A673 (cell line): ENCODE data around the gene ZFPM1. TPM values are rescaled to one million over a fixed set of nuclear protein-coding genes. Genes with fewer than 3 reads are reported as not detected.

ENCODE experiments used
- BruUV-seq: library from RNA; stranded (reverse); fragments of 400-500 nt; replicated peaks from 2 replicates; lab custom pipeline; 2021; lab: Mats Ljungman, UMichigan
- CTCF ChIA-PET: fragments of 300-600 bp; sonication (Branson Sonifier 250); formaldehyde crosslinking; loops from one replicate; lab custom pipeline; 2022; ENCODE audit warnings: antibody characterized with exemption; lab: Charles Lee
- POLR2A ChIA-PET: fragments of 300-600 bp; sonication (Branson Sonifier 250); formaldehyde crosslinking; loops from one replicate; lab custom pipeline; 2022; ENCODE audit warnings: antibody characterized with exemption; ENCODE audit not compliant: low non-redundant PET; lab: Charles Lee
- DNase-seq: peaks from one replicate; pipeline ENCODE4 v3.0.0-alpha.2; 2015; ENCODE audit warnings: low spot score
- H3K27ac ChIP-seq: fragments of 200-600 bp; sonication (generic); 2 replicates; pipeline ENCODE4 v1.5.1; 2016; ENCODE audit warnings: mixed run types, low read depth, mild to moderate bottlenecking, mixed read lengths, antibody characterized with exemption, low read length; ENCODE audit not compliant: poor library complexity, severe bottlenecking
- H3K27me3 ChIP-seq: fragments of 200-600 bp; sonication (generic); replicated peaks from 2 replicates; pipeline ENCODE4 v1.6.1; 2017; ENCODE audit warnings: mixed run types, low read depth, mild to moderate bottlenecking, mixed read lengths, antibody characterized with exemption, low read length; ENCODE audit not compliant: insufficient read depth, poor library complexity
- H3K36me3 ChIP-seq: fragments of 200-600 bp; sonication (generic); 2 replicates; pipeline ENCODE4 v1.6.1; 2016; ENCODE audit warnings: mixed run types, mild to moderate bottlenecking, mixed read lengths, antibody characterized with exemption, low read length; ENCODE audit not compliant: insufficient read depth, poor library complexity, severe bottlenecking
- H3K4me1 ChIP-seq: fragments of 200-600 bp; sonication (generic); 2 replicates; pipeline ENCODE4 v1.6.1; 2017; ENCODE audit warnings: mixed run types, mild to moderate bottlenecking, mixed read lengths, antibody characterized with exemption, low read length; ENCODE audit not compliant: insufficient read depth, poor library complexity, severe bottlenecking
- H3K4me3 ChIP-seq: fragments of 200-600 bp; sonication (generic); 2 replicates; pipeline ENCODE4 v1.5.1; 2016; ENCODE audit warnings: low read depth, mixed run types, mild to moderate bottlenecking, mixed read lengths, low read length; ENCODE audit not compliant: poor library complexity, severe bottlenecking
- H3K9me3 ChIP-seq: fragments of 200-600 bp; sonication (generic); 2 replicates; pipeline ENCODE4 v1.6.1; 2016; ENCODE audit warnings: mixed run types, low read depth, mild to moderate bottlenecking, mixed read lengths, antibody characterized with exemption, low read length; ENCODE audit not compliant: poor library complexity, severe bottlenecking
- EZH2 ChIP-seq: fragments of 200-600 bp; sonication (generic); IDR thresholded peaks from 2 replicates; pipeline ENCODE4 v1.6.1; 2017; ENCODE audit warnings: borderline replicate concordance, low read depth, mild to moderate bottlenecking, mixed read lengths, antibody characterized with exemption, low read length; ENCODE audit not compliant: poor library complexity, severe bottlenecking
- intact Hi-C: fragments of 100-400 bp; cut with micrococcal nuclease; formaldehyde crosslinking; loops from one replicate; pipeline ENCODE4 v1.10.0; 2022; ENCODE audit not compliant: unreplicated experiment
- total RNA-seq: library from RNA; stranded (reverse); gene quantifications from 2 replicates; pipeline ENCODE4 v1.2.3, GENCODE V29; 2021
- TF ChIP-seq, protein P1 (sequence below): fragments of 300-800, 200-600 bp; sonication (generic); conservative IDR thresholded peaks from 2 replicates; pipeline ENCODE4 v1.5.1; 2017; ENCODE audit warnings: low read depth, mild to moderate bottlenecking, antibody characterized with exemption, low read length, moderate library complexity, mixed read lengths

ZFPM1 gene
- total RNA-seq, 1 experiment from 2014 or later: 5.6 TPM

DNA sequence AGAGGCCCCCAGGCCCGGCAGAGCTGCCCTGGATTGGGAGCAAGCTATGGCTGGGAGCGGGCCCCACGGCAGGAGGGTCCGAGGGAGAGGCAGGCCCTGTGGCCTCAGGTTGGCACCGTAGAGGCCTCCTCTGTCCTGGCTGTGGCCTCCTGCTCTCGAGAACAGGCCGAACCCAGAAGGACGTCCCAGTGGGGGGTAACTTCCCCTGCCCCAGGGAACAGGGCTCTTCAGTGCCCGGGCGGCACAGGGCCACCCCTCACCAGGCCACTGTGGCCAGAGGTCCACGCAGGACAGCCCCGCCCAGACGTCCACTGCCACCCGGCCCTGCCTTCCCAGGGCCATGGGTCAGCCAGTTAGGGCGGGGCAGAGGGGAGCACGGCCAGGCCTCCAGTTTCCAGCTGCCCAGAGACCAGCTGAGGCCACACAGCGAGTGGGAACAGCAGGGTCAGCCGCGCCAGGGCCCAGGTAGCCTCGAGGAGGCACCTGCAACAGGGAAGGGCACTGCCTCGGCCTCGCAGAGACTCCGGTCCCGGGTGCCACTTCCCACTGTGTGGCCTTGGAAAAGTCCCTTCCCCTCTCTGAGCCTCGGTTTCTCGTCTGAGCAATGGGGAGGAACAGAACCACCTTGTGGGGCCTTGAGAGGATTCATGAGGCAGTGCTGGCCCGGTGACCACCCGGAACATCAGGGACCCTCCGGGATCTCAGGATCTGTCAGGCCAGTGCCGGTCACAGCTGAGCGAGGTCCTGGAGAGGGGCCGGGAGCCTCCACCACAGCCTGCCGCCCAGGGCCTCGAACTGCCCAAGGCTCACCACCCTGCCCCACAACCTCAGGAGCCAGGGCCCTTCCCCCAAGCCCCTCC, 38.3 kb upstream of the ZFPM1 start:
- Histone ChIP-seq H3K4me3 (no peak overlapping the region), H3K36me3 (no peaks in the 10 kb centered on the region)

GRCh38 chr16:88415381-88415705, 37.7 kb upstream of the ZFPM1 start:
- no TSS peak for BruUV-seq
- POLR2A ChIA-PET: no interaction called here

More for the DNA sequence above, 38.3 kb upstream of the ZFPM1 start:
- H3K9me3 ChIP-seq: no peaks in the 10 kb centered on the region
- TF ChIP-seq, protein P1, sequence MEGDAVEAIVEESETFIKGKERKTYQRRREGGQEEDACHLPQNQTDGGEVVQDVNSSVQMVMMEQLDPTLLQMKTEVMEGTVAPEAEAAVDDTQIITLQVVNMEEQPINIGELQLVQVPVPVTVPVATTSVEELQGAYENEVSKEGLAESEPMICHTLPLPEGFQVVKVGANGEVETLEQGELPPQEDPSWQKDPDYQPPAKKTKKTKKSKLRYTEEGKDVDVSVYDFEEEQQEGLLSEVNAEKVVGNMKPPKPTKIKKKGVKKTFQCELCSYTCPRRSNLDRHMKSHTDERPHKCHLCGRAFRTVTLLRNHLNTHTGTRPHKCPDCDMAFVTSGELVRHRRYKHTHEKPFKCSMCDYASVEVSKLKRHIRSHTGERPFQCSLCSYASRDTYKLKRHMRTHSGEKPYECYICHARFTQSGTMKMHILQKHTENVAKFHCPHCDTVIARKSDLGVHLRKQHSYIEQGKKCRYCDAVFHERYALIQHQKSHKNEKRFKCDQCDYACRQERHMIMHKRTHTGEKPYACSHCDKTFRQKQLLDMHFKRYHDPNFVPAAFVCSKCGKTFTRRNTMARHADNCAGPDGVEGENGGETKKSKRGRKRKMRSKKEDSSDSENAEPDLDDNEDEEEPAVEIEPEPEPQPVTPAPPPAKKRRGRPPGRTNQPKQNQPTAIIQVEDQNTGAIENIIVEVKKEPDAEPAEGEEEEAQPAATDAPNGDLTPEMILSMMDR: no peak
- TF ChIP-seq EZH2: no peak
- POLR2A ChIA-PET: no interaction called here
- no peak for DNase-seq
- CTCF ChIA-PET: no interaction called here
- no peak overlapping the region for H3K27ac ChIP-seq
- intact Hi-C loops: no loop called here
- no TSS peak for BruUV-seq
- H3K27me3 ChIP-seq: no peaks in the 10 kb centered on the region
- H3K4me1 ChIP-seq: peaks cover 8% of the 10 kb centered on the region

DNA sequence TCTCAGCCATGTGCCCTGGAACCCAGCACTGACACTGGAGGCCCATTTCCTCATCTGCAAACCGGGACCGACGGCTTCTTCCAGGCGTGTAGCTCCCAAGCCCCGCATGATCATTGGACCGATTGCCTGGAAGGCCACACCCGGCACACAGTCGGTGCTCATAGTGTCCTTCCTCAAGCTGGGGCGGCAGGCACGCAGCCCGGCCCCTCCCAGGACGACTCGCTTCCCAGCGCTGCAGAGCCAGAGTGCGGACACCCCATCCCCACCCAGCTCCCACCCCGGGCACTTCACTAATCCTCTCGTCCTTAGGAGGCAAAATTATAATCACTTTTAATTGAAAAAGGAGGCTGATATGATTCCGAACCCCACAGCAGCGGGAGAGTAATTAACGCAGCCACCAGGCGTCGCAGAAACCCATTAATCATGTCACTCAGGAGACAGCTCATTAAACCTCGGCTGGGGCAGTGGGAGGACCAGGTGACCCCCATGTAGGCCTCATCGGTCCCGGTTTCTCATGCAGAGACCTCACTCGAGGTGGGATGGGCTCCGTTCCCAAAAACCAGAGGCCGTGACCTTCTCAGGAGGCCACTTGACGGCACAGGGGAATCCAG, 37.3 kb upstream of the ZFPM1 start:
- Histone ChIP-seq H3K27ac (no peak overlapping the region), H3K36me3 (no peaks in the 10 kb centered on the region), H3K4me1 (peaks cover 8% of the 10 kb centered on the region), H3K4me3 (no peak overlapping the region), H3K27me3 (no peaks in the 10 kb centered on the region), H3K9me3 (no peaks in the 10 kb centered on the region)
- ChIA-PET POLR2A (no interaction called here), CTCF (no interaction called here)
- no TSS peak for BruUV-seq
- TF ChIP-seq, protein P1: 0 out of 2 replicates have a peak, but pooled peaks have one; percentile 26
- TF ChIP-seq EZH2: no peak
- peak; percentile 37 for DNase-seq
- intact Hi-C loops: no loop called here

More at GRCh38 chr16:88415381-88415705, 37.7 kb upstream of the ZFPM1 start:
- Histone ChIP-seq H3K36me3 (no peaks in the 10 kb centered on the region), H3K9me3 (no peaks in the 10 kb centered on the region), H3K27me3 (no peaks in the 10 kb centered on the region), H3K4me3 (no peak overlapping the region), H3K27ac (no peak overlapping the region), H3K4me1 (peaks cover 8% of the 10 kb centered on the region)
- TF ChIP-seq, protein P1: no peak
- TF ChIP-seq EZH2: no peak
- DNase-seq: no peak
- intact Hi-C loops: no loop called here
- CTCF ChIA-PET: no interaction called here
